Measurements from ENCODE around the gene SLC9A3. TPM values are rescaled to one million over a fixed set of nuclear protein-coding genes. Genes with fewer than 3 reads are reported as not detected.

SLC9A3 gene
- total and polyA plus RNA-seq, 5 experiments from 2014 or later: 0.98 to 3.3 (median 2.4) TPM

- no peaks in the 10 kb centered on the region for H3K36me3 Mint-ChIP-seq
- ATAC-seq (no peak), DNase-seq (no peak)
- peaks cover 0 to 22% (median 13%) of the 10 kb centered on the region in 4 donors for H3K4me1 Mint-ChIP-seq
- H3K9me3 Mint-ChIP-seq: no peaks in the 10 kb centered on the region
- POLR2A ChIA-PET: no interaction called here
- H3K4me3 Mint-ChIP-seq: peak overlapping the region in 1 of 10 donors; percentile 10
- H3K27ac Mint-ChIP-seq: no peak overlapping the region
- H3K27me3 Mint-ChIP-seq: peaks cover 0 to 9% (median 7%) of the 10 kb centered on the region in 5 donors
Measured at GRCh38 chr5:483434-484140, 40.7 kb downstream of the SLC9A3 start.

GRCh38 chr5:483011-483410 lies 41.2 kb downstream of the SLC9A3 start:
- peaks cover 0 to 9% (median 7%) of the 10 kb centered on the region in 5 donors for H3K27me3 Mint-ChIP-seq
- DNase-seq (no peak), ATAC-seq (no peak)
- no peaks in the 10 kb centered on the region for H3K36me3 Mint-ChIP-seq
- POLR2A ChIA-PET: no interaction called here
- H3K9me3 Mint-ChIP-seq: no peaks in the 10 kb centered on the region
- no peak overlapping the region for H3K27ac Mint-ChIP-seq
- H3K4me3 Mint-ChIP-seq: no peak overlapping the region
- H3K4me1 Mint-ChIP-seq: peaks cover 0 to 22% (median 13%) of the 10 kb centered on the region in 4 donors

GRCh38 chr5:482506-482905 lies 41.7 kb downstream of the SLC9A3 start:
- POLR2A ChIA-PET: no interaction called here
- no peaks in the 10 kb centered on the region for H3K9me3 Mint-ChIP-seq
- no peak overlapping the region for H3K4me3 Mint-ChIP-seq
- H3K4me1 Mint-ChIP-seq: peaks cover 0 to 22% (median 13%) of the 10 kb centered on the region in 4 donors
- peaks cover 2 to 14% (median 10%) of the 10 kb centered on the region in 5 donors for H3K27me3 Mint-ChIP-seq
- ATAC-seq (no peak), DNase-seq (no peak)
- no peaks in the 10 kb centered on the region for H3K36me3 Mint-ChIP-seq
- H3K27ac Mint-ChIP-seq: no peak overlapping the region

- peaks cover 2 to 19% (median 13%) of the 10 kb centered on the region in 5 donors for H3K27me3 Mint-ChIP-seq
- no peaks in the 10 kb centered on the region for H3K36me3 Mint-ChIP-seq
- DNase-seq (no peak), ATAC-seq (no peak)
- H3K4me3 Mint-ChIP-seq: no peak overlapping the region
- H3K27ac Mint-ChIP-seq: no peak overlapping the region
- POLR2A ChIA-PET: no interaction called here
- H3K9me3 Mint-ChIP-seq: no peaks in the 10 kb centered on the region
- peaks cover 0 to 20% (median 13%) of the 10 kb centered on the region in 4 donors for H3K4me1 Mint-ChIP-seq
Measured at GRCh38 chr5:482021-482420, 42.2 kb downstream of the SLC9A3 start.

- POLR2A ChIA-PET: no interaction called here
- Mint-ChIP-seq H3K27me3 (peaks cover 2 to 25% (median 13%) of the 10 kb centered on the region in 5 donors), H3K4me1 (peaks cover 0 to 18% (median 11%) of the 10 kb centered on the region in 4 donors), H3K9me3 (no peaks in the 10 kb centered on the region), H3K36me3 (no peaks in the 10 kb centered on the region), H3K4me3 (no peak overlapping the region), H3K27ac (no peak overlapping the region)
- DNase-seq (no peak), ATAC-seq (no peak)
Measured at GRCh38 chr5:481347-481746, 42.9 kb downstream of the SLC9A3 start.

GRCh38 chr5:479566-480319 lies 44.5 kb downstream of the SLC9A3 start:
- Mint-ChIP-seq H3K4me3 (no peak overlapping the region), H3K4me1 (peaks cover 1 to 8% (median 2%) of the 10 kb centered on the region in 4 donors), H3K27me3 (peaks cover 2 to 38% (median 13%) of the 10 kb centered on the region in 5 donors), H3K9me3 (no peaks in the 10 kb centered on the region), H3K36me3 (no peaks in the 10 kb centered on the region), H3K27ac (peak overlapping the region in 1 of 10 donors; percentile 80)
- POLR2A ChIA-PET: no interaction called here
- ATAC-seq (no peak), DNase-seq (no peak)

GRCh38 chr5:478982-479535 lies 45.2 kb downstream of the SLC9A3 start:
- Mint-ChIP-seq H3K4me1 (peaks cover 2 to 8% (median 6%) of the 10 kb centered on the region in 4 donors), H3K27me3 (peaks cover 2 to 40% (median 13%) of the 10 kb centered on the region in 5 donors), H3K27ac (no peak overlapping the region), H3K36me3 (no peaks in the 10 kb centered on the region), H3K4me3 (no peak overlapping the region), H3K9me3 (no peaks in the 10 kb centered on the region)
- no peak for DNase-seq
- POLR2A ChIA-PET: no interaction called here
- no peak for ATAC-seq

GRCh38 chr5:478369-478981 lies 45.8 kb downstream of the SLC9A3 start:
- no peak overlapping the region for H3K4me3 Mint-ChIP-seq
- H3K4me1 Mint-ChIP-seq: peaks cover 2 to 13% (median 8%) of the 10 kb centered on the region in 4 donors
- no peaks in the 10 kb centered on the region for H3K36me3 Mint-ChIP-seq
- POLR2A ChIA-PET: no interaction called here
- peaks cover 2 to 46% (median 16%) of the 10 kb centered on the region in 5 donors for H3K27me3 Mint-ChIP-seq
- ATAC-seq (no peak), DNase-seq (no peak)
- no peak overlapping the region for H3K27ac Mint-ChIP-seq
- H3K9me3 Mint-ChIP-seq: no peaks in the 10 kb centered on the region

- no peak for DNase-seq
- Mint-ChIP-seq H3K4me1 (peaks cover 2 to 13% (median 7%) of the 10 kb centered on the region in 4 donors), H3K9me3 (no peaks in the 10 kb centered on the region), H3K36me3 (no peaks in the 10 kb centered on the region), H3K27me3 (peaks cover 2 to 47% (median 16%) of the 10 kb centered on the region in 5 donors), H3K4me3 (no peak overlapping the region), H3K27ac (no peak overlapping the region)
- ATAC-seq: no peak
- POLR2A ChIA-PET: no interaction called here
Measured at GRCh38 chr5:477871-478270, 46.4 kb downstream of the SLC9A3 start.

GRCh38 chr5:477247-477646 lies 47.0 kb downstream of the SLC9A3 start:
- Mint-ChIP-seq H3K27me3 (peaks cover 2 to 47% (median 16%) of the 10 kb centered on the region in 5 donors), H3K4me1 (peaks cover 2 to 13% (median 7%) of the 10 kb centered on the region in 4 donors), H3K9me3 (no peaks in the 10 kb centered on the region), H3K4me3 (no peak overlapping the region), H3K36me3 (no peaks in the 10 kb centered on the region), H3K27ac (no peak overlapping the region)
- POLR2A ChIA-PET: no interaction called here
- ATAC-seq (no peak), DNase-seq (no peak)

GRCh38 chr5:476814-477175 lies 47.5 kb downstream of the SLC9A3 start:
- ATAC-seq (no peak), DNase-seq (no peak)
- H3K36me3 Mint-ChIP-seq: no peaks in the 10 kb centered on the region
- H3K27ac Mint-ChIP-seq: no peak overlapping the region
- no peaks in the 10 kb centered on the region for H3K9me3 Mint-ChIP-seq
- H3K27me3 Mint-ChIP-seq: peaks cover 2 to 47% (median 16%) of the 10 kb centered on the region in 5 donors
- peaks cover 5 to 16% (median 10%) of the 10 kb centered on the region in 4 donors for H3K4me1 Mint-ChIP-seq
- POLR2A ChIA-PET: no interaction called here
- no peak overlapping the region for H3K4me3 Mint-ChIP-seq

- peak in 1 of 10 donors; percentile 3 for DNase-seq
- no peak for ATAC-seq
- peaks cover 10 to 21% (median 13%) of the 10 kb centered on the region in 4 donors for H3K4me1 Mint-ChIP-seq
- peak overlapping the region in 4 of 10 donors; percentile 2 to 65 (median 38) for H3K4me3 Mint-ChIP-seq
- POLR2A ChIA-PET: no interaction called here
- no peak overlapping the region for H3K27ac Mint-ChIP-seq
- H3K27me3 Mint-ChIP-seq: peaks cover 2 to 47% (median 12%) of the 10 kb centered on the region in 5 donors
- H3K36me3 Mint-ChIP-seq: no peaks in the 10 kb centered on the region
- H3K9me3 Mint-ChIP-seq: no peaks in the 10 kb centered on the region
Measured at GRCh38 chr5:476102-476813, 48.0 kb downstream of the SLC9A3 start.

Measured in naive thymus-derived CD8-positive, alpha-beta T cell (primary cell).